Stimulated activated naive CD8-positive, alpha-beta T cell treated with anti-CD3 and anti-CD28 coated beads, Interleukin-15, amount 100 ng/mL, for 72 hours (primary cell): ENCODE measurements around the gene SRCIN1.

Source experiments
- ATAC-seq: fragments of 150-1000 bp; cut with Tn5 transposase; 2 replicates; pipeline ENCODE4 v1.10.0; 2021; ENCODE audit warnings: mild to moderate bottlenecking, moderate library complexity
- DNase-seq, 2 donors: peaks; one replicate each; pipeline ENCODE4 v3.0.0; 2021 to 2022
- H3K27ac Mint-ChIP-seq, 2 donors: one replicate each; pipeline ENCODE4 v1.8.0; 2022; ENCODE audit warnings: mild to moderate bottlenecking in 2 of 2, mixed read lengths in 2 of 2, moderate library complexity in 2 of 2
- H3K27me3 Mint-ChIP-seq: one replicate; pipeline ENCODE4 v1.8.0; 2022; ENCODE audit warnings: mixed read lengths
- H3K4me1 Mint-ChIP-seq: one replicate; pipeline ENCODE4 v1.8.0; 2022; ENCODE audit warnings: mild to moderate bottlenecking, mixed read lengths
- H3K4me3 Mint-ChIP-seq, 2 donors: one replicate each; pipeline ENCODE4 v1.8.0; 2022; ENCODE audit warnings: mild to moderate bottlenecking in 2 of 2, mixed read lengths in 2 of 2, moderate library complexity in 1 of 2
- H3K9me3 Mint-ChIP-seq, 2 donors: one replicate each; pipeline ENCODE4 v1.8.0; 2022; ENCODE audit warnings: mixed read lengths in 2 of 2

SRCIN1 gene

GRCh38 chr17:38565853-38566665 lies 39.7 kb downstream of the SRCIN1 start:
- H3K4me1 Mint-ChIP-seq: peaks cover 32% of the 10 kb centered on the region
- DNase-seq (no peak), ATAC-seq (no peak)
- H3K4me3 Mint-ChIP-seq: no peak overlapping the region
- no peaks in the 10 kb centered on the region for H3K9me3 Mint-ChIP-seq
- H3K27me3 Mint-ChIP-seq: peaks cover 98% of the 10 kb centered on the region
- H3K27ac Mint-ChIP-seq: no peak overlapping the region

- H3K4me1 Mint-ChIP-seq: peaks cover 44% of the 10 kb centered on the region
- DNase-seq: no peak
- H3K9me3 Mint-ChIP-seq: no peaks in the 10 kb centered on the region
- peaks cover 98% of the 10 kb centered on the region for H3K27me3 Mint-ChIP-seq
- H3K27ac Mint-ChIP-seq: no peak overlapping the region
- H3K4me3 Mint-ChIP-seq: no peak overlapping the region
- ATAC-seq: no peak
Observed at GRCh38 chr17:38564869-38565268, 40.9 kb downstream of the SRCIN1 start.

- peaks cover 98% of the 10 kb centered on the region for H3K27me3 Mint-ChIP-seq
- DNase-seq: no peak
- no peak for ATAC-seq
- H3K4me1 Mint-ChIP-seq: peaks cover 49% of the 10 kb centered on the region
- H3K4me3 Mint-ChIP-seq: no peak overlapping the region
- H3K9me3 Mint-ChIP-seq: no peaks in the 10 kb centered on the region
- H3K27ac Mint-ChIP-seq: no peak overlapping the region
Observed at GRCh38 chr17:38564254-38564837, 41.4 kb downstream of the SRCIN1 start.

- no peak for ATAC-seq
- Mint-ChIP-seq H3K27ac (no peak overlapping the region), H3K4me1 (peaks cover 56% of the 10 kb centered on the region)
Observed at GRCh38 chr17:38563362-38564253, 42.1 kb downstream of the SRCIN1 start.

GRCh38 chr17:38562903-38563302 lies 42.8 kb downstream of the SRCIN1 start:
- peaks cover 63% of the 10 kb centered on the region for H3K4me1 Mint-ChIP-seq
- no peak for DNase-seq
- H3K9me3 Mint-ChIP-seq: no peaks in the 10 kb centered on the region
- H3K27ac Mint-ChIP-seq: no peak overlapping the region
- peak overlapping the region in 1 of 2 donors; percentile 14 for H3K4me3 Mint-ChIP-seq
- H3K27me3 Mint-ChIP-seq: peaks cover 96% of the 10 kb centered on the region
- no peak for ATAC-seq

More at GRCh38 chr17:38563362-38564253, 42.1 kb downstream of the SRCIN1 start:
- H3K27me3 Mint-ChIP-seq: peaks cover 98% of the 10 kb centered on the region
- no peaks in the 10 kb centered on the region for H3K9me3 Mint-ChIP-seq
- H3K4me3 Mint-ChIP-seq: peak overlapping the region; percentile 5 to 56
- DNase-seq: no peak

- no peak overlapping the region for H3K4me3 Mint-ChIP-seq
- ATAC-seq: no peak
- peaks cover 68% of the 10 kb centered on the region for H3K4me1 Mint-ChIP-seq
- DNase-seq: no peak
- H3K27ac Mint-ChIP-seq: no peak overlapping the region
- no peaks in the 10 kb centered on the region for H3K9me3 Mint-ChIP-seq
- peaks cover 89% of the 10 kb centered on the region for H3K27me3 Mint-ChIP-seq
Observed at GRCh38 chr17:38562215-38562569, 43.6 kb downstream of the SRCIN1 start.

GRCh38 chr17:38561416-38562214 lies 44.1 kb downstream of the SRCIN1 start:
- peaks cover 89% of the 10 kb centered on the region for H3K27me3 Mint-ChIP-seq
- H3K4me1 Mint-ChIP-seq: peaks cover 68% of the 10 kb centered on the region
- no peak for ATAC-seq
- H3K27ac Mint-ChIP-seq: no peak overlapping the region
- no peaks in the 10 kb centered on the region for H3K9me3 Mint-ChIP-seq
- DNase-seq: no peak
- no peak overlapping the region for H3K4me3 Mint-ChIP-seq

- no peak for DNase-seq
- H3K4me1 Mint-ChIP-seq: peaks cover 64% of the 10 kb centered on the region
- no peak for ATAC-seq
- peak overlapping the region; percentile 24 to 42 for H3K4me3 Mint-ChIP-seq
- peaks cover 89% of the 10 kb centered on the region for H3K27me3 Mint-ChIP-seq
- H3K9me3 Mint-ChIP-seq: no peaks in the 10 kb centered on the region
- H3K27ac Mint-ChIP-seq: no peak overlapping the region
Observed at GRCh38 chr17:38560503-38561318, 45.0 kb downstream of the SRCIN1 start.

- Mint-ChIP-seq H3K27ac (no peak overlapping the region), H3K4me1 (peaks cover 62% of the 10 kb centered on the region), H3K27me3 (peaks cover 85% of the 10 kb centered on the region), H3K4me3 (peak overlapping the region in 1 of 2 donors; percentile 15), H3K9me3 (no peaks in the 10 kb centered on the region)
- no peak for ATAC-seq
- no peak for DNase-seq
Observed at GRCh38 chr17:38559880-38560230, 45.9 kb downstream of the SRCIN1 start.

- Mint-ChIP-seq H3K4me3 (peak overlapping the region; percentile 87 to 92), H3K27me3 (peaks cover 84% of the 10 kb centered on the region), H3K9me3 (no peaks in the 10 kb centered on the region), H3K4me1 (peaks cover 59% of the 10 kb centered on the region), H3K27ac (no peak overlapping the region)
- peak; percentile 79 for ATAC-seq
- DNase-seq: peak; percentile 82 to 87
Observed at GRCh38 chr17:38559051-38559879, 46.5 kb downstream of the SRCIN1 start.

- Mint-ChIP-seq H3K4me3 (peak overlapping the region; percentile 87 to 92), H3K27ac (no peak overlapping the region), H3K27me3 (peaks cover 83% of the 10 kb centered on the region), H3K4me1 (peaks cover 53% of the 10 kb centered on the region), H3K9me3 (no peaks in the 10 kb centered on the region)
- no peak for DNase-seq
- ATAC-seq: peak; percentile 59
Observed at GRCh38 chr17:38558728-38559050, 47.1 kb downstream of the SRCIN1 start.

- Mint-ChIP-seq H3K27ac (no peak overlapping the region), H3K4me3 (peak overlapping the region; percentile 87 to 92), H3K27me3 (peaks cover 83% of the 10 kb centered on the region), H3K9me3 (no peaks in the 10 kb centered on the region), H3K4me1 (peaks cover 47% of the 10 kb centered on the region)
- ATAC-seq: peak; percentile 83
- peak; percentile 91 for DNase-seq
Observed at GRCh38 chr17:38557836-38558727, 47.7 kb downstream of the SRCIN1 start.

GRCh38 chr17:38557396-38557795 lies 48.4 kb downstream of the SRCIN1 start:
- Mint-ChIP-seq H3K9me3 (no peaks in the 10 kb centered on the region), H3K4me1 (peaks cover 40% of the 10 kb centered on the region), H3K4me3 (no peak overlapping the region), H3K27ac (no peak overlapping the region), H3K27me3 (peaks cover 81% of the 10 kb centered on the region)
- ATAC-seq (no peak), DNase-seq (no peak)
